ENCODE measurements around the gene KCNMB2. TPM values are rescaled to one million over a fixed set of nuclear protein-coding genes. Genes with fewer than 3 reads are reported as not detected.
"Not testable (repeated sequence)": the region's sequence is repeated elsewhere in the genome, so short reads cannot be mapped to it uniquely, and the experiment has no call there.

Gene KCNMB2
- polyA plus RNA-seq, 1 experiment = not detected

GRCh38 chr3:178538056-178538455 is 1.8 kb downstream of the KCNMB2 start:
- H3K27me3 ChIP-seq (ENCODE audit: control insufficient read depth, insufficient read depth, low read length) = no peaks in the 10 kb centered on the region; the same call in 1 of the 2 replicates
- ChIA-PET POLR2A (no interaction called here), CTCF (interaction anchor here (1.0 kb wide), 1 partner anchor 60 kb away, joined by 3 read pairs; no protein-coding TSS in a partner anchor)
- no peak for DNase-seq (ENCODE audit: low read depth)
- H3K4me3 ChIP-seq (ENCODE audit: low read depth, low read length) = no peak overlapping the region
- TF ChIP-seq, protein P1, sequence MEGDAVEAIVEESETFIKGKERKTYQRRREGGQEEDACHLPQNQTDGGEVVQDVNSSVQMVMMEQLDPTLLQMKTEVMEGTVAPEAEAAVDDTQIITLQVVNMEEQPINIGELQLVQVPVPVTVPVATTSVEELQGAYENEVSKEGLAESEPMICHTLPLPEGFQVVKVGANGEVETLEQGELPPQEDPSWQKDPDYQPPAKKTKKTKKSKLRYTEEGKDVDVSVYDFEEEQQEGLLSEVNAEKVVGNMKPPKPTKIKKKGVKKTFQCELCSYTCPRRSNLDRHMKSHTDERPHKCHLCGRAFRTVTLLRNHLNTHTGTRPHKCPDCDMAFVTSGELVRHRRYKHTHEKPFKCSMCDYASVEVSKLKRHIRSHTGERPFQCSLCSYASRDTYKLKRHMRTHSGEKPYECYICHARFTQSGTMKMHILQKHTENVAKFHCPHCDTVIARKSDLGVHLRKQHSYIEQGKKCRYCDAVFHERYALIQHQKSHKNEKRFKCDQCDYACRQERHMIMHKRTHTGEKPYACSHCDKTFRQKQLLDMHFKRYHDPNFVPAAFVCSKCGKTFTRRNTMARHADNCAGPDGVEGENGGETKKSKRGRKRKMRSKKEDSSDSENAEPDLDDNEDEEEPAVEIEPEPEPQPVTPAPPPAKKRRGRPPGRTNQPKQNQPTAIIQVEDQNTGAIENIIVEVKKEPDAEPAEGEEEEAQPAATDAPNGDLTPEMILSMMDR (IDR thresholded peaks at IDR 0.05; ENCODE audit: insufficient read depth, low read depth, low read length) = no peak
- H3K36me3 ChIP-seq (ENCODE audit: control insufficient read depth, insufficient read depth, low read length) = no peaks in the 10 kb centered on the region

DNA sequence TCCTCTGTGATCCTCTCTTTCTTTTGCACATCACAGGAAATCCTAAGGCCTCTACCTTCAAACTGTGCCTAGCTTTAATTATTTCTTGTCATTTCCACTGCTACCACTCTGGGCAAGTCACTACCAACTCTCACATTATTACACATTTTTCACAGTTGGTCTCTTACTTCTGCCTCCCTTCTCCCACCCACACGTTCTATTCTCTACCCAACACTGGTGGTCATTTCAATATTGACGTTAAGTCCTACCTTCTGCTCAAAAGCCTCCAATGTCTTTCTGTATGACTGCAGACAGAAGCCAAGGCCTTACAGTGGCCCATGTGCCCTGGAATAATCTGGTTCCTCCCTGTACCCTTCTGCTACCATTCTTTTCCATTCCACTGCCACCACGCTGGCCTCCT is 3.9 kb downstream of the KCNMB2 start:
- CTCF ChIA-PET = no interaction called here
- no peak for DNase-seq (ENCODE audit: low read depth)
- POLR2A ChIA-PET = no interaction called here
- no peaks in the 10 kb centered on the region; the same call in 1 of the 2 replicates for H3K27me3 ChIP-seq (ENCODE audit: control insufficient read depth, insufficient read depth, low read length)
- H3K4me3 ChIP-seq (ENCODE audit: low read depth, low read length) = no peak overlapping the region
- H3K36me3 ChIP-seq (ENCODE audit: control insufficient read depth, insufficient read depth, low read length) = no peaks in the 10 kb centered on the region
- TF ChIP-seq, protein P1 (IDR thresholded peaks at IDR 0.05; ENCODE audit: insufficient read depth, low read depth, low read length) = no peak

GRCh38 chr3:178545337-178545736 is 9.1 kb downstream of the KCNMB2 start:
- ChIA-PET CTCF (no interaction called here), POLR2A (no interaction called here)
- no peak overlapping the region for H3K4me3 ChIP-seq (ENCODE audit: low read depth, low read length)
- no peak for DNase-seq (ENCODE audit: low read depth)
- no peaks in the 10 kb centered on the region for H3K36me3 ChIP-seq (ENCODE audit: control insufficient read depth, insufficient read depth, low read length)
- TF ChIP-seq, protein P1 (IDR thresholded peaks at IDR 0.05; ENCODE audit: insufficient read depth, low read depth, low read length) = no peak
- H3K27me3 ChIP-seq (ENCODE audit: control insufficient read depth, insufficient read depth, low read length) = no peaks in the 10 kb centered on the region

DNA sequence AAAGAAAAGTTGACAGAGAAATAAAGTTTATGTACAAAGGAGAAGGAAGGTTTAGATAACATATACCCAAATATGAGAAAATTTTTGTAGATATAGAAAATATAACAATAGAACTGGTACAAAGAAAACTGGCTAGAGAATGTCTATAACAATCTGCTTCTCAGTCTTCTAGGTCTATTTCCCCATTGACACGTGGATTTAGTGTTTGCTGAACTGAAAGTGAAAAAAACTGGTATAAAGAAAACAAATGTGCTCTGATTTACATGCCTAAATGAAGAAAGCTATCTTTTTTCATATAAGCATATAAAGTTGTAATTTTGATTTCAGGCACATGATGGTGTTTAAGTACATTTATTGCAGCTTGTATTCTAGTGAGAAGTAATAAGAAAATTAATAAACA is 9.8 kb downstream of the KCNMB2 start:
- no peaks in the 10 kb centered on the region for H3K27me3 ChIP-seq (ENCODE audit: control insufficient read depth, insufficient read depth, low read length)
- POLR2A ChIA-PET = no interaction called here
- no peaks in the 10 kb centered on the region for H3K36me3 ChIP-seq (ENCODE audit: control insufficient read depth, insufficient read depth, low read length)
- TF ChIP-seq, protein P1 (IDR thresholded peaks at IDR 0.05; ENCODE audit: insufficient read depth, low read depth, low read length) = no peak
- no peak for DNase-seq (ENCODE audit: low read depth)
- CTCF ChIA-PET = no interaction called here
- no peak overlapping the region for H3K4me3 ChIP-seq (ENCODE audit: low read depth, low read length)

- CTCF ChIA-PET; DNase-seq (ENCODE audit: low read depth); H3K36me3 ChIP-seq (ENCODE audit: control insufficient read depth, insufficient read depth, low read length); POLR2A ChIA-PET; H3K27me3 ChIP-seq (ENCODE audit: control insufficient read depth, insufficient read depth, low read length); H3K4me3 ChIP-seq (ENCODE audit: low read depth, low read length): not testable (repeated sequence)
Observed at GRCh38 chr3:178549426-178549825, 13.2 kb downstream of the KCNMB2 start.

- Histone ChIP-seq H3K36me3 (ENCODE audit: control insufficient read depth, insufficient read depth, low read length) (no peaks in the 10 kb centered on the region), H3K4me3 (ENCODE audit: low read depth, low read length) (no peak overlapping the region), H3K27me3 (ENCODE audit: control insufficient read depth, insufficient read depth, low read length) (no peaks in the 10 kb centered on the region)
- POLR2A ChIA-PET = no interaction called here
- no peak for DNase-seq (ENCODE audit: low read depth)
- TF ChIP-seq, protein P1 (IDR thresholded peaks at IDR 0.05; ENCODE audit: insufficient read depth, low read depth, low read length) = no peak
- CTCF ChIA-PET = interaction anchor here (1.1 kb wide), 1 partner anchor 22 kb away, joined by 3 read pairs; no protein-coding TSS in a partner anchor
Observed at GRCh38 chr3:178551916-178552321, 15.7 kb downstream of the KCNMB2 start.
